Glomerular visceral epithelial cell (primary cell): Measurements from ENCODE around the gene ZMAT2.
"Not testable (repeated sequence)": the region's sequence is repeated elsewhere in the genome, so short reads cannot be mapped to it uniquely, and the experiment has no call there.

ENCODE experiments used
- DNase-seq: peaks from one replicate; pipeline ENCODE4 v3.0.0-alpha.2; 2016; ENCODE audit errors: extremely low spot score

Gene ZMAT2

GRCh38 chr5:140700177-140701144 lies at the start of gene ZMAT2:
TSS of gene ZMAT2 (plus strand) at chr5:140700447. CDS start at chr5:140700461, 14 bp downstream.
- peak; percentile 98 for DNase-seq

GRCh38 chr5:140658870-140659269 lies 41.4 kb upstream of the ZMAT2 start:
- no peak for DNase-seq

GRCh38 chr5:140660371-140660770 lies 39.9 kb upstream of the ZMAT2 start:
- DNase-seq, result not testable (repeated sequence)

GRCh38 chr5:140664030-140664358 lies 36.3 kb upstream of the ZMAT2 start:
- no peak for DNase-seq

- peak; percentile 95 for DNase-seq
Measured at GRCh38 chr5:140664359-140665119, 35.7 kb upstream of the ZMAT2 start, which contains the start of gene WDR55. TSS of gene WDR55 (plus strand) at chr5:140664904. CDS start at chr5:140664913, 9 bp downstream.

GRCh38 chr5:140671035-140671434 lies 29.2 kb upstream of the ZMAT2 start:
- DNase-seq, result not testable (repeated sequence)

- no peak for DNase-seq
Measured at GRCh38 chr5:140671472-140672125, 28.6 kb upstream of the ZMAT2 start.

GRCh38 chr5:140672455-140673186 lies 27.6 kb upstream of the ZMAT2 start:
- DNase-seq, result no peak

GRCh38 chr5:140673187-140673976 lies 26.9 kb upstream of the ZMAT2 start, which contains the start of gene DND1:
TSS of gene DND1 (minus strand) at chr5:140673576. CDS start at chr5:140673542, 34 bp downstream.
- no peak for DNase-seq

GRCh38 chr5:140674211-140674610 lies 26.0 kb upstream of the ZMAT2 start:
- DNase-seq, result no peak

GRCh38 chr5:140674629-140675028 lies 25.6 kb upstream of the ZMAT2 start:
- DNase-seq, result no peak

GRCh38 chr5:140677947-140678346 lies 22.3 kb upstream of the ZMAT2 start:
- no peak for DNase-seq

GRCh38 chr5:140678993-140679392 lies 21.3 kb upstream of the ZMAT2 start:
- no peak for DNase-seq

GRCh38 chr5:140690376-140690932 lies 9.8 kb upstream of the ZMAT2 start:
- no peak for DNase-seq

GRCh38 chr5:140690941-140691924 lies 9.0 kb upstream of the ZMAT2 start, which contains the start of the genes HARS1 and HARS2:
TSS of gene HARS1 (minus strand) at chr5:140691370. CDS start at chr5:140691304, 66 bp downstream.
TSS of gene HARS2 (plus strand) at chr5:140691455. CDS start at chr5:140691649, 194 bp downstream.
- DNase-seq, result peak; percentile 98

- no peak for DNase-seq
Measured at GRCh38 chr5:140694276-140694675, 6.0 kb upstream of the ZMAT2 start.

GRCh38 chr5:140696891-140697492 lies 3.3 kb upstream of the ZMAT2 start:
- no peak for DNase-seq

- DNase-seq, result no peak
Measured at GRCh38 chr5:140707812-140708211, 7.6 kb downstream of the ZMAT2 start.
